A673 (cell line): ENCODE results near the gene P2RX6.

Source experiments
- CTCF ChIP-seq: fragments of 300-800, 200-600 bp; sonication (generic); conservative IDR thresholded peaks from 2 replicates; pipeline ENCODE4 v1.5.1; 2017; ENCODE audit warnings: low read depth, mild to moderate bottlenecking, antibody characterized with exemption, low read length, moderate library complexity, mixed read lengths
- EZH2 ChIP-seq: fragments of 200-600 bp; sonication (generic); IDR thresholded peaks from 2 replicates; pipeline ENCODE4 v1.6.1; 2017; ENCODE audit warnings: borderline replicate concordance, low read depth, mild to moderate bottlenecking, mixed read lengths, antibody characterized with exemption, low read length; ENCODE audit not compliant: poor library complexity, severe bottlenecking

GRCh38 chr22:21025763-21026755, 11.1 kb downstream of the P2RX6 start:
- no peak for TF ChIP-seq CTCF
- TF ChIP-seq EZH2: no peak
